ENCODE data around the gene EEF1A1.

DNA sequence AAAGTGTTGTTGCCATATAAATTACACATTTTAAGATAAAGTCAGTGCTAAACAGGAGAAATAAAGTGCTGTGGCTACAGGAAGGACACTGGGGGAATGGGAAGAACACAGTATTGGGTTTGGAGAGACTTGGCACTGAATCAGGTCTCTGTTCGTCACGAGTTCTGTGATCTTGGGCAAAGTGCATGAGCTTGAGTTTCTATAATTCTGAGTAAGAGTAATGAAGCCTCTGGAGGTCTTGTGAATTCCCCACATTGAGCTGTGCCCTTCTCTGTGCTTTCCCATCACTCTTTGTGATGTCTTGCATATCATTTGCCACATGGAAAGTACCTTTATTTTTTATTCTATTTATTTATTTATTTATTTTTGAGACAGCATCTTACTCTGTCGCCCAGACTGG, 16.8 kb upstream of the EEF1A1 start:
- TF ChIP-seq, protein P1, sequence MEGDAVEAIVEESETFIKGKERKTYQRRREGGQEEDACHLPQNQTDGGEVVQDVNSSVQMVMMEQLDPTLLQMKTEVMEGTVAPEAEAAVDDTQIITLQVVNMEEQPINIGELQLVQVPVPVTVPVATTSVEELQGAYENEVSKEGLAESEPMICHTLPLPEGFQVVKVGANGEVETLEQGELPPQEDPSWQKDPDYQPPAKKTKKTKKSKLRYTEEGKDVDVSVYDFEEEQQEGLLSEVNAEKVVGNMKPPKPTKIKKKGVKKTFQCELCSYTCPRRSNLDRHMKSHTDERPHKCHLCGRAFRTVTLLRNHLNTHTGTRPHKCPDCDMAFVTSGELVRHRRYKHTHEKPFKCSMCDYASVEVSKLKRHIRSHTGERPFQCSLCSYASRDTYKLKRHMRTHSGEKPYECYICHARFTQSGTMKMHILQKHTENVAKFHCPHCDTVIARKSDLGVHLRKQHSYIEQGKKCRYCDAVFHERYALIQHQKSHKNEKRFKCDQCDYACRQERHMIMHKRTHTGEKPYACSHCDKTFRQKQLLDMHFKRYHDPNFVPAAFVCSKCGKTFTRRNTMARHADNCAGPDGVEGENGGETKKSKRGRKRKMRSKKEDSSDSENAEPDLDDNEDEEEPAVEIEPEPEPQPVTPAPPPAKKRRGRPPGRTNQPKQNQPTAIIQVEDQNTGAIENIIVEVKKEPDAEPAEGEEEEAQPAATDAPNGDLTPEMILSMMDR (IDR thresholded peaks at IDR 0.05) = no peak
- no peak for TF ChIP-seq POLR2AphosphoS5 (IDR thresholded peaks at IDR 0.05)
- TF ChIP-seq EP300 (IDR thresholded peaks at IDR 0.05) = no peak
- no peak for TF ChIP-seq POLR2A (IDR thresholded peaks at IDR 0.05)

Measured in upper lobe of left lung (tissue), 4 donors.